Natural killer cell (primary cell): ENCODE results near the gene COX20. TPM values are rescaled to one million over a fixed set of nuclear protein-coding genes. Genes with fewer than 3 reads are reported as not detected.

ENCODE experiments used
- ATAC-seq, 3 donors: fragments of 150-1000 bp in 2 of 3; fragments of 200-7000 bp in 1 of 3; cut with Tn5 transposase; 1 replicate in 1 of 3; 2 replicates in 2 of 3; pipeline ENCODE4 v1.10.0; 2021; ENCODE audit warnings: mild to moderate bottlenecking in 2 of 3, moderate library complexity in 2 of 3
- DNase-seq, 2 donors: peaks; one replicate each; pipeline versions ENCODE4 v3.0.0 to v3.0.0-alpha.2; 2013 to 2021; ENCODE audit warnings: mixed read lengths in 1 of 2
- H3K27ac ChIP-seq: one replicate; pipeline ENCODE4 v1.5.1; 2013; ENCODE audit warnings: mild to moderate bottlenecking, low read length
- H3K27me3 ChIP-seq: one replicate; pipeline ENCODE4 v1.6.1; 2013; ENCODE audit warnings: low read length; ENCODE audit not compliant: control insufficient read depth, insufficient read depth
- H3K36me3 ChIP-seq: one replicate; pipeline ENCODE4 v1.6.1; 2013; ENCODE audit warnings: low read length; ENCODE audit not compliant: control insufficient read depth, insufficient read depth
- H3K4me1 ChIP-seq: one replicate; pipeline ENCODE4 v1.6.1; 2013; ENCODE audit warnings: low read length; ENCODE audit not compliant: control insufficient read depth, insufficient read depth
- H3K4me3 ChIP-seq: one replicate; pipeline ENCODE4 v1.5.1; 2013; ENCODE audit warnings: low read length
- H3K9me3 ChIP-seq: one replicate; pipeline ENCODE4 v1.6.1; 2013; ENCODE audit warnings: low read length; ENCODE audit not compliant: control insufficient read depth, insufficient read depth
- H3K27ac Mint-ChIP-seq, 2 donors: one replicate each; pipeline ENCODE4 v1.8.0; 2022; ENCODE audit warnings: mild to moderate bottlenecking in 2 of 2, mixed read lengths in 2 of 2, moderate library complexity in 1 of 2
- H3K27me3 Mint-ChIP-seq, 2 donors: one replicate each; pipeline ENCODE4 v1.8.0; 2022; ENCODE audit warnings: low read depth in 2 of 2, mixed read lengths in 2 of 2
- H3K36me3 Mint-ChIP-seq: one replicate; pipeline ENCODE4 v1.8.0; 2022; ENCODE audit warnings: mixed read lengths
- H3K4me1 Mint-ChIP-seq, 2 donors: one replicate each; pipeline ENCODE4 v1.8.0; 2022; ENCODE audit warnings: mixed read lengths in 2 of 2
- H3K4me3 Mint-ChIP-seq: one replicate; pipeline ENCODE4 v1.8.0; 2022; ENCODE audit warnings: mild to moderate bottlenecking, moderate library complexity, mixed read lengths
- H3K9me3 Mint-ChIP-seq, 2 donors: one replicate each; pipeline ENCODE4 v1.8.0; 2022; ENCODE audit warnings: mixed read lengths in 2 of 2
- CTCF ChIP-seq: fragments of 200-600 bp; IDR thresholded peaks from one replicate; pipeline ENCODE4 v1.8.0; 2022; ENCODE audit warnings: antibody characterized with exemption
- WGBS: methylation state at CpG from one replicate; pipeline ENCODE4 v1.1.7; 2013; ENCODE audit warnings: missing lambda C conversion rate; ENCODE audit not compliant: insufficient coverage; 5-methylcytosine and 5-hydroxymethylcytosine counted together
- intact Hi-C: fragments of 100-400 bp; cut with micrococcal nuclease; formaldehyde crosslinking; loops from one replicate; pipeline ENCODE4 v1.14.2; 2022
- total RNA-seq, 4 donors: library from RNA; stranded (reverse); fragments of 120-200 nt in 1 of 4; gene quantifications; one replicate each; pipeline versions ENCODE4 v1.2.3 to v1.2.4, GENCODE V29; 2013 to 2022

Gene COX20
- total RNA-seq, 3 donors from 2014 or later (not counting 1 experiment from before 2014, with no cell fraction given) = 24.3 to 25.4 (median 24.9) TPM

GRCh38 chr1:244802041-244802440 is 33.4 kb upstream of the COX20 start:
- Mint-ChIP-seq H3K27ac (no peak overlapping the region), H3K36me3 (no peaks in the 10 kb centered on the region), H3K27me3 (peaks cover 0 to 6% of the 10 kb centered on the region in 2 donors), H3K9me3 (no peaks in the 10 kb centered on the region), H3K4me3 (no peak overlapping the region), H3K4me1 (peaks cover 0 to 4% of the 10 kb centered on the region in 2 donors)
- ATAC-seq = no peak
- 66% methylated on average over 13 of the region's 14 CpGs for WGBS
- no peaks in the 10 kb centered on the region for H3K9me3 ChIP-seq
- no peaks in the 10 kb centered on the region for H3K36me3 ChIP-seq
- H3K4me3 ChIP-seq = no peak overlapping the region
- no peak overlapping the region for H3K27ac ChIP-seq
- H3K4me1 ChIP-seq = no peaks in the 10 kb centered on the region
- intact Hi-C loops = no loop called here
- no peaks in the 10 kb centered on the region for H3K27me3 ChIP-seq
- no peak for TF ChIP-seq CTCF
- DNase-seq = no peak

GRCh38 chr1:244802556-244803239 is 32.8 kb upstream of the COX20 start:
- intact Hi-C loops = no loop called here
- Histone ChIP-seq H3K27me3 (no peaks in the 10 kb centered on the region), H3K27ac (no peak overlapping the region), H3K9me3 (no peaks in the 10 kb centered on the region), H3K36me3 (no peaks in the 10 kb centered on the region), H3K4me3 (no peak overlapping the region), H3K4me1 (no peaks in the 10 kb centered on the region)
- no peak for TF ChIP-seq CTCF
- H3K4me3 Mint-ChIP-seq = no peak overlapping the region
- no peaks in the 10 kb centered on the region for H3K36me3 Mint-ChIP-seq
- H3K27me3 Mint-ChIP-seq = peaks cover 0 to 6% of the 10 kb centered on the region in 2 donors
- no peaks in the 10 kb centered on the region for H3K9me3 Mint-ChIP-seq
- peaks cover 0 to 4% of the 10 kb centered on the region in 2 donors for H3K4me1 Mint-ChIP-seq
- ATAC-seq = no peak
- DNase-seq = no peak
- H3K27ac Mint-ChIP-seq = no peak overlapping the region
- whole genome bisulfite sequencing = 89% methylated on average over 15 of the region's 16 CpGs

- no peaks in the 10 kb centered on the region for H3K36me3 Mint-ChIP-seq
- Histone ChIP-seq H3K4me3 (no peak overlapping the region), H3K27ac (no peak overlapping the region), H3K9me3 (no peaks in the 10 kb centered on the region), H3K36me3 (no peaks in the 10 kb centered on the region), H3K27me3 (no peaks in the 10 kb centered on the region), H3K4me1 (no peaks in the 10 kb centered on the region)
- intact Hi-C loops = no loop called here
- DNase-seq (no peak), ATAC-seq (no peak)
- H3K4me3 Mint-ChIP-seq = no peak overlapping the region
- TF ChIP-seq CTCF = no peak
- peaks cover 0 to 4% of the 10 kb centered on the region in 2 donors for H3K4me1 Mint-ChIP-seq
- WGBS = 93% methylated on average over 8 of the region's 8 CpGs
- peaks cover 3 to 6% of the 10 kb centered on the region in 2 donors for H3K27me3 Mint-ChIP-seq
- H3K9me3 Mint-ChIP-seq = no peaks in the 10 kb centered on the region
- H3K27ac Mint-ChIP-seq = no peak overlapping the region
Measured at GRCh38 chr1:244804841-244805240, 30.6 kb upstream of the COX20 start.

- intact Hi-C loops = no loop called here
- no peak for TF ChIP-seq CTCF
- Histone ChIP-seq H3K4me1 (no peaks in the 10 kb centered on the region), H3K36me3 (no peaks in the 10 kb centered on the region), H3K9me3 (no peaks in the 10 kb centered on the region), H3K4me3 (no peak overlapping the region), H3K27ac (no peak overlapping the region), H3K27me3 (no peaks in the 10 kb centered on the region)
- Mint-ChIP-seq H3K4me3 (no peak overlapping the region), H3K9me3 (no peaks in the 10 kb centered on the region), H3K36me3 (no peaks in the 10 kb centered on the region), H3K4me1 (no peaks in the 10 kb centered on the region), H3K27me3 (peaks cover 0 to 3% of the 10 kb centered on the region in 2 donors), H3K27ac (no peak overlapping the region)
- DNase-seq (no peak), ATAC-seq (no peak)
Measured at GRCh38 chr1:244807138-244807537, 28.3 kb upstream of the COX20 start.
